ENCODE results near the gene PLAC9. TPM values are rescaled to one million over a fixed set of nuclear protein-coding genes. Genes with fewer than 3 reads are reported as not detected.

Gene PLAC9
- total RNA-seq, 1 donor from 2014 or later = not detected

- CTCF ChIA-PET = no interaction called here
- H3K4me3 Mint-ChIP-seq = no peak overlapping the region
- ATAC-seq (ENCODE audit: low read depth) (no peak), DNase-seq (no peak)
- H3K27me3 Mint-ChIP-seq = no peaks in the 10 kb centered on the region
- POLR2A ChIA-PET = no interaction called here
- peaks cover 46% of the 10 kb centered on the region for H3K36me3 Mint-ChIP-seq (ENCODE audit: low read depth)
- intact Hi-C loops (cut with micrococcal nuclease) = no loop called here
- peaks cover 8% of the 10 kb centered on the region for H3K4me1 Mint-ChIP-seq
- H3K9me3 Mint-ChIP-seq = no peaks in the 10 kb centered on the region
- H3K27ac Mint-ChIP-seq = no peak overlapping the region
- TF ChIP-seq, protein P1, sequence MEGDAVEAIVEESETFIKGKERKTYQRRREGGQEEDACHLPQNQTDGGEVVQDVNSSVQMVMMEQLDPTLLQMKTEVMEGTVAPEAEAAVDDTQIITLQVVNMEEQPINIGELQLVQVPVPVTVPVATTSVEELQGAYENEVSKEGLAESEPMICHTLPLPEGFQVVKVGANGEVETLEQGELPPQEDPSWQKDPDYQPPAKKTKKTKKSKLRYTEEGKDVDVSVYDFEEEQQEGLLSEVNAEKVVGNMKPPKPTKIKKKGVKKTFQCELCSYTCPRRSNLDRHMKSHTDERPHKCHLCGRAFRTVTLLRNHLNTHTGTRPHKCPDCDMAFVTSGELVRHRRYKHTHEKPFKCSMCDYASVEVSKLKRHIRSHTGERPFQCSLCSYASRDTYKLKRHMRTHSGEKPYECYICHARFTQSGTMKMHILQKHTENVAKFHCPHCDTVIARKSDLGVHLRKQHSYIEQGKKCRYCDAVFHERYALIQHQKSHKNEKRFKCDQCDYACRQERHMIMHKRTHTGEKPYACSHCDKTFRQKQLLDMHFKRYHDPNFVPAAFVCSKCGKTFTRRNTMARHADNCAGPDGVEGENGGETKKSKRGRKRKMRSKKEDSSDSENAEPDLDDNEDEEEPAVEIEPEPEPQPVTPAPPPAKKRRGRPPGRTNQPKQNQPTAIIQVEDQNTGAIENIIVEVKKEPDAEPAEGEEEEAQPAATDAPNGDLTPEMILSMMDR (IDR thresholded peaks at IDR 0.05) = no peak
Observed at GRCh38 chr10:80172896-80173295, 40.4 kb downstream of the PLAC9 start.

DNA sequence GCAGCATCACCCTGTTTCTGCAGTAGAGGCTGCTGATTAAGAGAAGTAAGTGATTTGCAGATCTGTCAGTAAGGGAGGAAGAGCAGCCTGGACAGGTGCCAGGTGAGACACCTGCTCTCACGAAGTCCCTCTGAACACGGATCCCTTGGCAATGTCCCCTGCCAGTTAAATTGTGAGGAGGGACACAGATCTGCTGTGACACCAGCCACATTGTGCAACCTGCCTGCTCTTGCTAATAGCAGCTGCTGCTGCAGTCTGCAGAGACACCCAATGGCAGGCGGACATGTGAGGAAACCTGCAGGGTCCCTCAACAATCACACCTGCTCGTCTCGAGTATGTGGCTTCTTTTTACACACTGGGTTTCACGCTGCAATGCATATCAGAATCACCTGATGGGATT is 40.9 kb downstream of the PLAC9 start:
- no peak for ATAC-seq (ENCODE audit: low read depth)
- TF ChIP-seq, protein P1 (IDR thresholded peaks at IDR 0.05) = no peak
- ChIA-PET CTCF (no interaction called here), POLR2A (interaction anchor here (1.8 kb wide), 1 partner anchor 32 kb away, joined by 3 read pairs; the partner anchor contains the start of gene ANXA11)
- H3K4me1 Mint-ChIP-seq = peaks cover 13% of the 10 kb centered on the region
- no peak overlapping the region for H3K27ac Mint-ChIP-seq
- no peak for DNase-seq
- no peaks in the 10 kb centered on the region for H3K9me3 Mint-ChIP-seq
- no peaks in the 10 kb centered on the region for H3K27me3 Mint-ChIP-seq
- H3K4me3 Mint-ChIP-seq = no peak overlapping the region
- peaks cover 42% of the 10 kb centered on the region for H3K36me3 Mint-ChIP-seq (ENCODE audit: low read depth)
- intact Hi-C loops (cut with micrococcal nuclease) = no loop called here

DNA sequence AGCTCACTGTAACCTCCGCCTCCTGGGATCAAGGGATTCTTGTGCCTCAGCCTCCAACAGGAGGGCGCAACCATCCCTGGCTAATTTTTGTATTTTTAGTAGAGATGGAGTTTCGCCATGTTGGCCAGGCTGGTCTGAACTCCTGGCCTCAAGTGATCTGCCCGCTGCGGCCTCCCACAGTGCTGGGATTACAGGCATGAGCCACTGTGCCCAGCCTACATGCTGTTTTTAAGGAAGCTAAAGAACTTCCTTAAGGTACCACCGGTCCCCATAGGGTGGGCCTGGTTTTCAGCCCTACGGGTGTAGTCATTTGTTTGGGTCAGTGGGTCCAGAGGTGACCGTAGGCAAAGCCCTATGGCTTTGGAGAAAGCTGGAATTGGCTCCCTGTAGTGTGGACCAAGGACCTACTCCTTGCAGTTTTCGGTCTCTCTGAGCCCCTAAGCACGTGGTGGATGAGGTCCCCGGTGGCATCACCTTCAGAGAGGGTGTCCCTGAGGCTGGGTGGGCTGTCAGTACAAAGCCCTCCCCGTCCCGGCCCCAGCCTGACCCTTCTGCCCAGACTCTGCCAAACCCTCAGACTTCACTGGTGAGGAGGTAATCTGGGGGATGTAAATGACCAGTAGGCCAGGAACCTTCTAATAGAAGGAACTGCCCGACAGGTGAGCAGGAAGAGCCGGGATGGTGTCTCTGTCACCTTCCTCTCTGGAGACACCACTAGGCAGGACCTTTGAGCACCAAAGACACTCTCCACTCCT is 42.3 kb downstream of the PLAC9 start:
- ATAC-seq (ENCODE audit: low read depth) (no peak), DNase-seq (no peak)
- Mint-ChIP-seq H3K27ac (no peak overlapping the region), H3K4me3 (no peak overlapping the region), H3K9me3 (no peaks in the 10 kb centered on the region), H3K4me1 (peaks cover 23% of the 10 kb centered on the region), H3K27me3 (no peaks in the 10 kb centered on the region), H3K36me3 (ENCODE audit: low read depth) (peaks cover 39% of the 10 kb centered on the region)
- ChIA-PET CTCF (no interaction called here), POLR2A (interaction anchor here (1.8 kb wide), 1 partner anchor 31 kb away, joined by 3 read pairs; the partner anchor contains the start of gene ANXA11)
- TF ChIP-seq, protein P1 (IDR thresholded peaks at IDR 0.05) = no peak
- intact Hi-C loops (cut with micrococcal nuclease) = no loop called here

GRCh38 chr10:80176526-80176925 is 44.0 kb downstream of the PLAC9 start:
- intact Hi-C loops (cut with micrococcal nuclease) = no loop called here
- CTCF ChIA-PET = interaction anchor here (0.6 kb wide), 1 partner anchor 46 kb away, joined by 4 read pairs; no protein-coding TSS in a partner anchor
- POLR2A ChIA-PET = interaction anchor here (0.8 kb wide), 1 partner anchor 9 kb away, joined by 3 read pairs; no protein-coding TSS in a partner anchor
- Mint-ChIP-seq H3K27me3 (no peaks in the 10 kb centered on the region), H3K4me1 (peaks cover 24% of the 10 kb centered on the region), H3K27ac (no peak overlapping the region), H3K9me3 (no peaks in the 10 kb centered on the region), H3K36me3 (ENCODE audit: low read depth) (peaks cover 26% of the 10 kb centered on the region), H3K4me3 (no peak overlapping the region)
- ATAC-seq (ENCODE audit: low read depth) = no peak
- TF ChIP-seq, protein P1 (IDR thresholded peaks at IDR 0.05) = no peak
- DNase-seq = no peak

- no peaks in the 10 kb centered on the region for H3K27me3 Mint-ChIP-seq
- intact Hi-C loops (cut with micrococcal nuclease) = no loop called here
- ChIA-PET CTCF (no interaction called here), POLR2A (no interaction called here)
- H3K4me3 Mint-ChIP-seq = no peak overlapping the region
- H3K36me3 Mint-ChIP-seq (ENCODE audit: low read depth) = peaks cover 28% of the 10 kb centered on the region
- no peak for DNase-seq
- H3K27ac Mint-ChIP-seq = no peak overlapping the region
- H3K9me3 Mint-ChIP-seq = no peaks in the 10 kb centered on the region
- TF ChIP-seq, protein P1 (IDR thresholded peaks at IDR 0.05) = no peak
- no peak for ATAC-seq (ENCODE audit: low read depth)
- H3K4me1 Mint-ChIP-seq = peaks cover 34% of the 10 kb centered on the region
Observed at GRCh38 chr10:80177781-80178636, 45.5 kb downstream of the PLAC9 start.

Measured in activated B cell treated with CpG ODN at 0.5 μM for 24 hours (primary cell).